ENCODE results near the gene FXYD1. TPM values are rescaled to one million over a fixed set of nuclear protein-coding genes. Genes with fewer than 3 reads are reported as not detected.

The FXYD1 gene
- total RNA-seq, 1 donor from 2014 or later = not detected

- H3K27ac Mint-ChIP-seq (ENCODE audit: unreplicated experiment) = no peak overlapping the region
- H3K4me1 Mint-ChIP-seq (ENCODE audit: unreplicated experiment) = no peaks in the 10 kb centered on the region
- TF ChIP-seq, protein P1, sequence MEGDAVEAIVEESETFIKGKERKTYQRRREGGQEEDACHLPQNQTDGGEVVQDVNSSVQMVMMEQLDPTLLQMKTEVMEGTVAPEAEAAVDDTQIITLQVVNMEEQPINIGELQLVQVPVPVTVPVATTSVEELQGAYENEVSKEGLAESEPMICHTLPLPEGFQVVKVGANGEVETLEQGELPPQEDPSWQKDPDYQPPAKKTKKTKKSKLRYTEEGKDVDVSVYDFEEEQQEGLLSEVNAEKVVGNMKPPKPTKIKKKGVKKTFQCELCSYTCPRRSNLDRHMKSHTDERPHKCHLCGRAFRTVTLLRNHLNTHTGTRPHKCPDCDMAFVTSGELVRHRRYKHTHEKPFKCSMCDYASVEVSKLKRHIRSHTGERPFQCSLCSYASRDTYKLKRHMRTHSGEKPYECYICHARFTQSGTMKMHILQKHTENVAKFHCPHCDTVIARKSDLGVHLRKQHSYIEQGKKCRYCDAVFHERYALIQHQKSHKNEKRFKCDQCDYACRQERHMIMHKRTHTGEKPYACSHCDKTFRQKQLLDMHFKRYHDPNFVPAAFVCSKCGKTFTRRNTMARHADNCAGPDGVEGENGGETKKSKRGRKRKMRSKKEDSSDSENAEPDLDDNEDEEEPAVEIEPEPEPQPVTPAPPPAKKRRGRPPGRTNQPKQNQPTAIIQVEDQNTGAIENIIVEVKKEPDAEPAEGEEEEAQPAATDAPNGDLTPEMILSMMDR (IDR thresholded peaks at IDR 0.05; ENCODE audit: unreplicated experiment) = no peak
- peaks cover 26% of the 10 kb centered on the region for H3K36me3 Mint-ChIP-seq (ENCODE audit: low read depth, unreplicated experiment)
- H3K4me3 Mint-ChIP-seq (ENCODE audit: unreplicated experiment) = no peak overlapping the region
- no peak for DNase-seq (ENCODE audit: low spot score)
- H3K27me3 Mint-ChIP-seq (ENCODE audit: unreplicated experiment) = no peaks in the 10 kb centered on the region
- no peaks in the 10 kb centered on the region for H3K9me3 Mint-ChIP-seq (ENCODE audit: unreplicated experiment)
Measured at GRCh38 chr19:35169221-35169995, 30.8 kb downstream of the FXYD1 start.

- Mint-ChIP-seq H3K27ac (ENCODE audit: unreplicated experiment) (no peak overlapping the region), H3K4me1 (ENCODE audit: unreplicated experiment) (no peaks in the 10 kb centered on the region), H3K27me3 (ENCODE audit: unreplicated experiment) (no peaks in the 10 kb centered on the region), H3K36me3 (ENCODE audit: low read depth, unreplicated experiment) (peaks cover 16% of the 10 kb centered on the region), H3K9me3 (ENCODE audit: unreplicated experiment) (no peaks in the 10 kb centered on the region), H3K4me3 (ENCODE audit: unreplicated experiment) (no peak overlapping the region)
- TF ChIP-seq, protein P1 (IDR thresholded peaks at IDR 0.05; ENCODE audit: unreplicated experiment) = no peak
- no peak for DNase-seq (ENCODE audit: low spot score)
Measured at GRCh38 chr19:35170359-35171061, 31.9 kb downstream of the FXYD1 start.

- no peaks in the 10 kb centered on the region for H3K4me1 Mint-ChIP-seq (ENCODE audit: unreplicated experiment)
- TF ChIP-seq, protein P1 (IDR thresholded peaks at IDR 0.05; ENCODE audit: unreplicated experiment) = no peak
- no peak overlapping the region for H3K4me3 Mint-ChIP-seq (ENCODE audit: unreplicated experiment)
- no peaks in the 10 kb centered on the region for H3K9me3 Mint-ChIP-seq (ENCODE audit: unreplicated experiment)
- H3K36me3 Mint-ChIP-seq (ENCODE audit: low read depth, unreplicated experiment) = peaks cover 4% of the 10 kb centered on the region
- no peak overlapping the region for H3K27ac Mint-ChIP-seq (ENCODE audit: unreplicated experiment)
- no peak for DNase-seq (ENCODE audit: low spot score)
- H3K27me3 Mint-ChIP-seq (ENCODE audit: unreplicated experiment) = no peaks in the 10 kb centered on the region
Measured at GRCh38 chr19:35171730-35172129, 33.1 kb downstream of the FXYD1 start.

DNA sequence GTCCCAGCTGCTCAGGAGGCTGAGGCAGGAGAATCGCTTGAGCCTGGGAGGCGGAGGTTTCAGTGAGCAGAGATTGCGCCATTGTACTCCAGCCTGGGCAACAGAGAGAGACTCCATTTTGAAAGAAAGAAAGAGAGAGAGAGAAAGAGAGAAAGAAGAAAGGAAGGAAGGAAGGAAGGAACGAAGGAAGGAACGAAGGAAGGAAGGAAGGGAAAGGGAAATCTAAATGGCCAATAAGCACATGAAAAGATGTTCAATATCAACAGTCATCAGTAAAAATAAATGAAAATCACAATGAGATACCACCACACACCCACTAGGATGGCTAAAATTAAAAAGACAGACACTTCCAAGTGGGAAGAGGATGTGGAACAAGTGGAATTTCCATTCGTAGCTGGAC lies 35.6 kb downstream of the FXYD1 start:
- Mint-ChIP-seq H3K27me3 (ENCODE audit: unreplicated experiment) (no peaks in the 10 kb centered on the region), H3K9me3 (ENCODE audit: unreplicated experiment) (no peaks in the 10 kb centered on the region), H3K27ac (ENCODE audit: unreplicated experiment) (no peak overlapping the region), H3K4me3 (ENCODE audit: unreplicated experiment) (no peak overlapping the region), H3K4me1 (ENCODE audit: unreplicated experiment) (no peaks in the 10 kb centered on the region), H3K36me3 (ENCODE audit: low read depth, unreplicated experiment) (peaks cover 5% of the 10 kb centered on the region)
- TF ChIP-seq, protein P1 (IDR thresholded peaks at IDR 0.05; ENCODE audit: unreplicated experiment) = no peak
- DNase-seq (ENCODE audit: low spot score) = no peak

DNA sequence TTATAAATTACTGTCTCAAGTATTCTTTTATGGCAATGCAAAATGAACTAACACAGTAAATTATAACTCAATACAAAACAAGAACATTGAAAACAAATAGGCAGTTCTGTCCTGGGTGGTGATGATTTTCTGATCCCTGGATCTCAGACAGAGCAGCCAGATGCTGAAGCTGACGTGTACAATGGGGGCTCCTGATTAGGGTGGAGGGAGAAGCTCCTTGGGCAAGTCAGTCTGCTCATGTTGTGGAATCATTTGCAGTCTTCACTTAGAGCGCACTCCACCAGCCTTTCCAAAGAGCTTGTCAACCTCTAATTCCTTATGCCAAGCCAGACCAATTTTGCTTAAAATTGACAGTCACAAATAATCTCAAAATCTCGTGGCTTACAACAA lies 37.6 kb downstream of the FXYD1 start:
- H3K27ac Mint-ChIP-seq (ENCODE audit: unreplicated experiment) = no peak overlapping the region
- H3K9me3 Mint-ChIP-seq (ENCODE audit: unreplicated experiment) = no peaks in the 10 kb centered on the region
- H3K4me3 Mint-ChIP-seq (ENCODE audit: unreplicated experiment) = no peak overlapping the region
- H3K36me3 Mint-ChIP-seq (ENCODE audit: low read depth, unreplicated experiment) = peaks cover 5% of the 10 kb centered on the region
- H3K27me3 Mint-ChIP-seq (ENCODE audit: unreplicated experiment) = no peaks in the 10 kb centered on the region
- TF ChIP-seq, protein P1 (IDR thresholded peaks at IDR 0.05; ENCODE audit: unreplicated experiment) = no peak
- no peak for DNase-seq (ENCODE audit: low spot score)
- no peaks in the 10 kb centered on the region for H3K4me1 Mint-ChIP-seq (ENCODE audit: unreplicated experiment)
